Activated CD4-positive, alpha-beta T cell treated with anti-CD3 and anti-CD28 coated beads, Interleukin-2, amount 50 U/mL, for 24 hours (primary cell): ENCODE results near the gene TESK2.
"Not testable (repeated sequence)": the region's sequence is repeated elsewhere in the genome, so short reads cannot be mapped to it uniquely, and the experiment has no call there.

Experiments used
- DNase-seq, 2 donors: peaks; one replicate each; pipeline ENCODE4 v3.0.0-alpha.2; 2020; ENCODE audit warnings: low read depth in 1 of 2, low spot score in 1 of 2

The TESK2 gene

DNA sequence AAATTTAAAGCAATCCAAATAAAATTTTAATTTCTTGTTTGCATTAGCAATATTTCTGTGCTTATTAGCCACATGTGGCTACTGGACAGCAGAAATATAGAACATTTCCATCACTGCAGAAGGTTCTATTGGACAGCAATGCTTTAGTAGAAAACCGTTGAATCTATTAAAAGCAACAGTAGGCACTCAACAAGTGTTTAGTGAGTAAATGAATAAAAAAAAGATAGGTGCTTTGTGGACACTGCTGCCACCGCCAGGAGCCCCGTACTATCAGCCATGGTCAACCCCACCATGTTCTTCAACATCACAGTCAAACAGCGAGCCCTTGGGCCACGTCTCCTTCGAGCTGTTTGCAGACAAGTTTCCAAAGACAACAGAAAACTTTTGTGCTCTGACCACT is 76.2 kb downstream of the TESK2 start:
- no peak for DNase-seq

DNA sequence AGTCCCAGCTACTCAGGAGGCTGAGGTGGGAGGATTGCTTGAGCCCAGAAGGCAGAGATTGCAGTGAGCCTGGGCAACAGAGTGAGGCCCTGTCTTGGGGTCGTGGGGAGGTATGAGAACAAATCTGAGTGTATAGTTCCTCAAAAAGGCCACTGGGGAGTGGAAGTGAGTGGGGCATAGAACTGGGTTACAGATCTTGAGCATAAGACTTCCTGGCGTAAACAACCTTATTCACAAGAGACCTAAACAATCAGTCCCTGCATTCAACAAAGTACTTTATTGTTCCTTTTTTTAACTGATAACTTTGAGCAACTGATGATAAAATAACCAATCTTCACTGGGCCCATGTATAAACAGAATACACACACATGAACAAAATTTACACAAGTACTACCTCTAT is 78.1 kb downstream of the TESK2 start:
- no peak for DNase-seq

DNA sequence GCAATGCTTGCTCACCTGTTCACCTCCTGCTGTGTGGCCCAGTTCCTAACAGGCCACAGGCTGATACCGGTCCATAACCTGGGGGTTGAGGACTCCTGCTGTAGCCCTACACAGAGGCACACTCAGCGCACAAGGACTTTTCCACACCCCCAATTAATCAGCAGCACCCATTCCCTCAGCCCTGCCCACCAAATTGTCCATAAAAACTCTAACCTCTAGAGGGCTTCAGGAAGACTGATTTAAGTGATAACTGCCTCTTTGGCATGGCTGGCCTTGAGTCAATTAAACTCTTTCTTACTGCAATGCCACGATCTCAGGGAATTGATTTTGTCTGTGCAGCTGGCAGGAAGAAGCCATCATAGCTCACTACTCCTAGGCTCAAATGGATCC is 79.5 kb downstream of the TESK2 start:
- DNase-seq = no peak

DNA sequence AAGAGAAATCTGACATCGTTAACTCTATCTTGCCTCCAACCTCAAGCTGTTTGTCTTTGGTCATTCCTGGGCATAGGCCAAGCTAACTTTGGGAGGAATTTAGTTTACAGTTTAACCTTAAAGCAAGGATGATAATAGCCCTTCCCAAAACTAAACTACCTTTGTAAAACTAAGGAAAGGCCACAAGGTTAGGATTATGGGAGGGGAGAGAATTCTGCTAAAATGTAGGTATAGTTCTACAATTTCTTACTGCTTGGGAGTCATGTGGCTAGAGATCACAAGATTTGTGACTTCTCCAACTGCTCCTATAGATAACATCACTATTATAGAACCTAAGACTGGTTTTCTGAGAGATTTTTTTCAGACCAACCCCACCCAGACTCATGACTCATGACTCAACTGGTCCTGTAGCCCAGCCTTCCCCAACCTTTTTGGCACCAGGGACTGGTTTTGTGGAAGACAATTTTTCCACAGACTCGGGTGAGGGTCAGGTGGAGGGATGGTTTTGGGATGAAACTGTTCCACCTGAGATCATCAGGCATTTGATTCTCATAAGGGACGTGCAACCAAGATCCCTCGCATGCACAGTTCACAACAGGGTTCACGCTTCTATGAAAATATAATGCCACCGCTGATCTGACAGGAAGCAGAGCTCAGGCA is 80.0 kb downstream of the TESK2 start:
- DNase-seq = no peak

- DNase-seq = no peak
Observed at GRCh38 chr1:45409276-45409675, 81.7 kb downstream of the TESK2 start.

- no peak for DNase-seq
Observed at GRCh38 chr1:45407629-45408287, 83.2 kb downstream of the TESK2 start.

DNA sequence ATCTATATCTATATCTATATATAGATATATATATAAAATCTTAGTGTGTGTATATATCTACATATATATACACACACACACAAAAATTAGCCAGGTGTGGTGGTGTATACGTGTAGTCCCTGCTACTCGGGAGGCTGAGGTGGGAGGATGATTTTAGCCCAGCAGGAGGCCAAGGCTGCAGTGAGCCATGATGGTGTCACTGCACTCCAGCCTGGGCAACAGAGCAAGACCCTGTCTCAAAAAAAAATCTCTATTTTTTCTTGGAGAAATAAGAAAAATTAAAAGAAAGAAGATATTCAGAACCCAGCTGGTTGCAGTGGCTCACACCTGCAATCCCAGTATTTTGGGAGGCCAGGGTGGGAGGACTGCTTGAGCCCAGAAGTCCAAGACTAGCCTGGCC is 85.3 kb downstream of the TESK2 start:
- no peak for DNase-seq

DNA sequence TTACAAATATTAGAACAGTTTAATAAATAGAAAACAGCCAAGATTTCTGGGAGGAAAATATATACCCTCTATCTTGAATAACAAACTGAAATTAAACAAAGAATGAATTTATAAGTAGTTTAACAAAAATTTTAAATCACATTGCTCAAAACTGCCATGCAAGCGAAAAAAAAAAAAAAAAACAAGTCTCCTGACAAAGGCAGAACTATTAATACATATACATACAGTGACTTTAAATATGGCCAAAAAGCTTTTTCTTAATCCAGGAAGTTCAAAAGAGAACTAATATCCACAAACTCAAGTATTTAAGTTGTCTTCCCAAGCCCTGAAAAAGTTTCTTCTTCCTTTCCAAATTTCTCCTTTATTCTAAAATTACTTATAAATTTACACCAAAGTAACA is 87.2 kb downstream of the TESK2 start:
- no peak for DNase-seq

- no peak for DNase-seq
Observed at GRCh38 chr1:45403298-45403697, 87.7 kb downstream of the TESK2 start.

DNA sequence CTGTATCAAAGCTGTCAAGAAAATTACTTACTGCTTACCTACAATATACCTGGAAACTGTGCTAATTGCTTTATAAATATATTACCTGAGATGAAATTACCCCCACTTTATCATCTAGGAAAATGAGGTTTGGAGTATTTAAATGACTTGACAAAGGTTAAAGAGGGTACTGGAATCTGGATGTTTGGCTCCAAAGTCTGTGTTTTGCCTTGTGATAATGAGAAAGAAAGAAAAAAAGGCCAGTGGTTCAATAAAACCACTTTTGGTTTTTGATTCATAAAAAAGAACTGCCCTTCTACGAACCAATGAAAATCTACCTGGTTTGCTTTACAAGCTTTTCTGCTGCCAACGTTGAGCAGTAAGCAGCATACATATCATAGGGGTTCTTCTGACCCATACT is 89.4 kb downstream of the TESK2 start:
- DNase-seq = no peak

GRCh38 chr1:45400049-45400448 is 90.9 kb downstream of the TESK2 start:
- no peak for DNase-seq

- DNase-seq = no peak
Observed at GRCh38 chr1:45397285-45397684, 93.7 kb downstream of the TESK2 start.

GRCh38 chr1:45395582-45395981 is 95.4 kb downstream of the TESK2 start:
- no peak for DNase-seq

GRCh38 chr1:45395051-45395450 is 95.9 kb downstream of the TESK2 start:
- DNase-seq = no peak

DNA sequence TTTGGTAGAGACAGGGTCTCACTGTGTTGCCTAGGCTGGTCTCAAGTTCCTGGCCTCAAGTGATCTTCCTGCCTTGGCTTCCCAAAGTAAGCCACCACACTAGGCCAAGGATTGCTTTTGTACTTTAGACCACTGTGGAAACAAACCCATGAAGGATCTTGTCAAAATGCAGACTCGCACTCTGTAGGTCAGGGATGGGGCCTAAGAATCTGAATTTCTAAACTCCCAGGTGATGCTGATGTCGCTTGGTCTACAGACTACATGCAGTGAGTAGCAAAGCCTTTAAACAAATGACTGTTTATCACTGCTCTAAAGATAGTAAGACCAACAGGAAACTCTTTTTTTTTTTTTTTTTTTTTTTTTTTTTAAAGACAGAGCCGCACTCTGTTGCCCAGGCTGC is 96.6 kb downstream of the TESK2 start:
- DNase-seq = no peak

DNA sequence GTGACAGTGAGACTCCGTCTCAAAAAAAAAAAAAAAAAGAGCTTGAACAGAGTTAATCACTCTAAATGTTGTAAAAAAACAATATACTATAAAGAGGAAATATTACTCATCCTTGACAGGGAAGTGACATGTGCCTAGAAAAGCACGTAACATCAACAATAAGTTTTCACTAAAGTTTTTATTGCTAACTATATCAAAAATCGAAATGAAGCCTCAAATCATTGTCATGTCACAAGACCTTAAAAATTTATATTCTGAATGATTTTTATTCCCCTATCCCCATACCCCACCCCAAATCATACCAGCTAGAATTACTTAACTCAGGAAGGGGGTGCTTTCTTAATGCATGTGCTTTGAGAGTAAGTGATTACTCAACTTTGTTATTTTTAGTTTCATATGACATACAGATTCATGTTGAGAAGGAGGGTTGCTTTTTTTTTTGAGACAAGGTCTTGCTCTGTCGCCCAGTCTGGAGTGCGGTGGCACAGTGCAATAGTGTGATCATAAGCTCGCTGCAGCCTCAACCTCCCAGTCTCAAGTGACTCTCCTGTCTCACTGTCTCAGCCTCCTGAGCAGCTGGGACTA is 97.2 kb downstream of the TESK2 start:
- no peak for DNase-seq

- no peak for DNase-seq
Observed at GRCh38 chr1:45386219-45386618, 104.7 kb downstream of the TESK2 start.

- DNase-seq = no peak
Observed at GRCh38 chr1:45385302-45385701, 105.7 kb downstream of the TESK2 start.

DNA sequence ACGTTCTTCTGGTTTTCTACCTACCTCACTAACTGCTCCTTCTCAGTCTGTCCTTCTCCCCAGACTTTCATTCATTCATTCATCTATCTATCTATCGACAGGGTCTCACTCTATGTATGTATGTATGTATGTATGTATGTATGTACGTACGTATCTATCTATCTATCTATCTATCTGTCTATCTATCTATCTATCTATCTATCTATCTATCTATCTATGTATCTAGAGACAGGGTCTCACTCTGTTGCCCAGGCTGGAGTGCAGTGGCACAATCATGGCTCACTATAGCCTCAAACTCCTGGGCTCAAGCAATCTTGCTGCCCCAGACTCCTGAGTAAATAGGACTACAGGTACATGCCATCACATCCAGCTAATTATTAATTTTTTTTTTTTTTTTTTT is 106.8 kb downstream of the TESK2 start:
- not testable (repeated sequence) for DNase-seq

DNA sequence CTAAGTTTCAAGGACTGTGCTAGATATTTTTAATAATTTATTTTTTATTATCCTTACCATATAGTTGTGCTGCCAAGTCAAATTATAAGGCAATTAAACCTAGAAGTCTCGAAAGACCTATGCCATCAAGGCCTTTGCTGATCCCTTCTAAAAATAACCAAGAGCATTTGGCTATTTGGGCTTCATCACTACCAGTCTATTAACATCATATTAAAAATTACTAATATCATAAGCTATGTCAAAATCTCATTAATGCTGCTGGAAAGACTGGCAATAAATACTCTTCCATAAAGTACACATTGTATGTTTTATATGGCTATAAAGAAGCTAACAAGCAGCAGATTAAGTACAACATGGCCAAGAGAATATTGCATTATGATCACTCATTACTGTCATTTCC is 107.8 kb downstream of the TESK2 start:
- DNase-seq = no peak

DNA sequence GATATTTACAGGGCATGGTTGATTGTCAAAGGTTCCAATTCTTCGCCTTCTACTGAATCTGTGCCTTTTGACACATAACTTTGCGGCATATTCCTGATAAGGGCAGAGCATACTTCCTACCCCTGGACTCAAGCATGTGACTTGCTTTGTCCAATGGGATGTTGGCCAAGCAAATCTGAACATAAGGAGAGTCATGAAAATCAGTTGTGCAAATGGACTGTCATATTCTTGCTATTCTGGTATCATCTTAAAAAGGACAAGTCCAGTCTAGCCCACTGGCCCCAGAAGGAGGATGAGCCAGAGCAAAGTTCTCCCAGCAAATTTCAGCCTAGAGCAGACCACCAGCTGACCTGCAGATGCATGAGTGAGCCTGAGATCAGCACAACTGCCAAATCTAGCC is 109.7 kb downstream of the TESK2 start:
- no peak for DNase-seq

DNA sequence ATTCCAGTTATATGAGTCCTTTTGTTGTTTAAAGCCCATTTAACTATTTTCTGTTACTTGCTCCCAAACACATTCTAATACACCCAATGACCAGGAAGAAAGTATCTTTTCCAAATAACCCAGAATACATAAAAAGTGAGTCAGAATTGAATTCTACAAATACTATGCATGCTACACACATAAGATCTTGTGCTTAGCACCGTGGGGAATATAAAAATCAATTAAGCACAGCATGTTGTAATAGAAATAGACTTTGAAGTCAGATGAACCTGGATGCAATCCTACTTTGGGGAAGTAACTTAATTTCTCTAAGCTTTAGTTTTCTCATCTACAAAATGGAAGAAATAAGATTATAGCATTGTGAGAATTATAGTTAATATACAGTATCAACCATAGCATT is 110.2 kb downstream of the TESK2 start:
- no peak for DNase-seq

GRCh38 chr1:45380125-45380524 is 110.8 kb downstream of the TESK2 start:
- DNase-seq = no peak
